ENCODE data around the gene GMDS.

The GMDS gene

GRCh38 chr6:2016040-2016439 is 229.4 kb downstream of the GMDS start:
- TF ChIP-seq ZNF565 (CRISPR knock-in tag; conservative IDR thresholded peaks at IDR 0.05; ENCODE audit: low read depth), result no peak
- ATAC-seq, result no peak

DNA sequence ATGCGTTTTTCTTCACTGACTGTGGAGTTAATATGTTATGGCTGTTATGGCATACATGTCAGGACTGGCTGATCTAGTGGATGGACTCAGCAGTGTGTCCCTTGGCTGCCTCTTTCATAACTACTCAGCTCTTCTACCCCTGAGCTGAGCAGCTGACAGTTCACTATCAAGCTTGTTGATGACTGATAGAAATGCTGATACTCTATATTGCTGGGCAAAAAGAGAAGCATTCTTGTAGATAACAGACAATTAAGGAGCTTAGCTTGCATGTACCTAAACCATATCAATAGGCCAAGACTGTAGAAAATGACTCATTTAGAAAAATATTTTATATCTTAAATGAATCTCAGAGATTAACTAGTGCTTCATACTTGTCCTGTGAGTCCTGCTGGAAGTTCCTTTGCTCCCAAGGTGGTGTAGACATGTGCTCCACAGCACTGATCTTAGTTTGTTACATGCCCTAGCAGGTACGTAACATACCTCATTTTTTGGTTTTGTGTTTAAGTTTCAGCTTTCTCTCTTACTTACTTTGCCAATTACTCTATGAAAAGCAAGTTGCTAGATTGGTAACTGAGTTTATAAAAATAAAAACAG is 236.9 kb downstream of the GMDS start:
- no peak; the same call in 2 of the 3 replicates for ATAC-seq
- TF ChIP-seq BACH2 (CRISPR knock-in tag; IDR thresholded peaks at IDR 0.05; ENCODE audit: borderline replicate concordance) (no peak), ISL1 (CRISPR knock-in tag; IDR thresholded peaks at IDR 0.05) (no peak), CSDC2 (CRISPR knock-in tag; IDR thresholded peaks at IDR 0.05) (no peak), RARB (CRISPR knock-in tag; IDR thresholded peaks at IDR 0.05) (no peak), TOX (CRISPR knock-in tag; IDR thresholded peaks at IDR 0.05; ENCODE audit: borderline replicate concordance) (no peak), GLIS3 (CRISPR knock-in tag; IDR thresholded peaks at IDR 0.05) (no peak), ARNTL (CRISPR knock-in tag; IDR thresholded peaks at IDR 0.05; ENCODE audit: borderline replicate concordance, low read depth) (no peak)
- TF ChIP-seq, protein P1, sequence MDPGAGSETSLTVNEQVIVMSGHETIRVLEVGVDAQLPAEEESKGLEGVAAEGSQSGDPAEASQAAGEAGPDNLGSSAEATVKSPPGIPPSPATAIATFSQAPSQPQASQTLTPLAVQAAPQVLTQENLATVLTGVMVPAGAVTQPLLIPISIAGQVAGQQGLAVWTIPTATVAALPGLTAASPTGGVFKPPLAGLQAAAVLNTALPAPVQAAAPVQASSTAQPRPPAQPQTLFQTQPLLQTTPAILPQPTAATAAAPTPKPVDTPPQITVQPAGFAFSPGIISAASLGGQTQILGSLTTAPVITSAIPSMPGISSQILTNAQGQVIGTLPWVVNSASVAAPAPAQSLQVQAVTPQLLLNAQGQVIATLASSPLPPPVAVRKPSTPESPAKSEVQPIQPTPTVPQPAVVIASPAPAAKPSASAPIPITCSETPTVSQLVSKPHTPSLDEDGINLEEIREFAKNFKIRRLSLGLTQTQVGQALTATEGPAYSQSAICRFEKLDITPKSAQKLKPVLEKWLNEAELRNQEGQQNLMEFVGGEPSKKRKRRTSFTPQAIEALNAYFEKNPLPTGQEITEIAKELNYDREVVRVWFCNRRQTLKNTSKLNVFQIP (CRISPR knock-in tag; IDR thresholded peaks at IDR 0.05; ENCODE audit: borderline replicate concordance, low read depth), result no peak

DNA sequence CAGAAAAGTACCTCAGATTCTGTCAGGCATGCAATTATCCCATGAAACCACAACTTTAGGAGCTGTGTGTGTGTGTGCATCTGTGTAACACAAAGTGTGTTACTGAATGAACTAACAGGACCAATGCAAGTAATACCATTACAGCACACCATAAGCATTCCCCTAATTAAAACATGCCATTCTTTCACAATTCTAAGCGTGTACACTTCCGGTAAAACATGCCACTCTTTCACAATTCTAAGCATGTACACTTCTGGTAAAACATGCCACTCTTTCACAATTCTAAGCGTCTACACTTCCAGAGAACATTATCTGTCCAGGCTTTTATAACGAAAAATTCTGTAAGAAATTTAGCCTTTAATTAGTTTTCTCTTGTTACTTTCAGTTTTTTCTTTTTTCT is 238.2 kb downstream of the GMDS start:
- TF ChIP-seq OSR1 (CRISPR knock-in tag; IDR thresholded peaks at IDR 0.05), result no peak
- no peak for TF ChIP-seq ARNTL (CRISPR knock-in tag; IDR thresholded peaks at IDR 0.05; ENCODE audit: borderline replicate concordance, low read depth)
- TF ChIP-seq, protein P2, sequence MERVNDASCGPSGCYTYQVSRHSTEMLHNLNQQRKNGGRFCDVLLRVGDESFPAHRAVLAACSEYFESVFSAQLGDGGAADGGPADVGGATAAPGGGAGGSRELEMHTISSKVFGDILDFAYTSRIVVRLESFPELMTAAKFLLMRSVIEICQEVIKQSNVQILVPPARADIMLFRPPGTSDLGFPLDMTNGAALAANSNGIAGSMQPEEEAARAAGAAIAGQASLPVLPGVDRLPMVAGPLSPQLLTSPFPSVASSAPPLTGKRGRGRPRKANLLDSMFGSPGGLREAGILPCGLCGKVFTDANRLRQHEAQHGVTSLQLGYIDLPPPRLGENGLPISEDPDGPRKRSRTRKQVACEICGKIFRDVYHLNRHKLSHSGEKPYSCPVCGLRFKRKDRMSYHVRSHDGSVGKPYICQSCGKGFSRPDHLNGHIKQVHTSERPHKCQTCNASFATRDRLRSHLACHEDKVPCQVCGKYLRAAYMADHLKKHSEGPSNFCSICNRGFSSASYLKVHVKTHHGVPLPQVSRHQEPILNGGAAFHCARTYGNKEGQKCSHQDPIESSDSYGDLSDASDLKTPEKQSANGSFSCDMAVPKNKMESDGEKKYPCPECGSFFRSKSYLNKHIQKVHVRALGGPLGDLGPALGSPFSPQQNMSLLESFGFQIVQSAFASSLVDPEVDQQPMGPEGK (CRISPR knock-in tag; IDR thresholded peaks at IDR 0.05; ENCODE audit: borderline replicate concordance), result no peak
- no peak for TF ChIP-seq ZFP30 (CRISPR knock-in tag; IDR thresholded peaks at IDR 0.05)
- TF ChIP-seq PPARA (CRISPR knock-in tag; IDR thresholded peaks at IDR 0.05; ENCODE audit: borderline replicate concordance), result no peak
- no peak for TF ChIP-seq ISL1 (CRISPR knock-in tag; IDR thresholded peaks at IDR 0.05)
- TF ChIP-seq, protein P3, sequence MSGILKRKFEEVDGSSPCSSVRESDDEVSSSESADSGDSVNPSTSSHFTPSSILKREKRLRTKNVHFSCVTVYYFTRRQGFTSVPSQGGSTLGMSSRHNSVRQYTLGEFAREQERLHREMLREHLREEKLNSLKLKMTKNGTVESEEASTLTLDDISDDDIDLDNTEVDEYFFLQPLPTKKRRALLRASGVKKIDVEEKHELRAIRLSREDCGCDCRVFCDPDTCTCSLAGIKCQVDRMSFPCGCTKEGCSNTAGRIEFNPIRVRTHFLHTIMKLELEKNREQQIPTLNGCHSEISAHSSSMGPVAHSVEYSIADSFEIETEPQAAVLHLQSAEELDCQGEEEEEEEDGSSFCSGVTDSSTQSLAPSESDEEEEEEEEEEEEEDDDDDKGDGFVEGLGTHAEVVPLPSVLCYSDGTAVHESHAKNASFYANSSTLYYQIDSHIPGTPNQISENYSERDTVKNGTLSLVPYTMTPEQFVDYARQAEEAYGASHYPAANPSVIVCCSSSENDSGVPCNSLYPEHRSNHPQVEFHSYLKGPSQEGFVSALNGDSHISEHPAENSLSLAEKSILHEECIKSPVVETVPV (CRISPR knock-in tag; IDR thresholded peaks at IDR 0.05), result no peak
- TF ChIP-seq, protein P4, sequence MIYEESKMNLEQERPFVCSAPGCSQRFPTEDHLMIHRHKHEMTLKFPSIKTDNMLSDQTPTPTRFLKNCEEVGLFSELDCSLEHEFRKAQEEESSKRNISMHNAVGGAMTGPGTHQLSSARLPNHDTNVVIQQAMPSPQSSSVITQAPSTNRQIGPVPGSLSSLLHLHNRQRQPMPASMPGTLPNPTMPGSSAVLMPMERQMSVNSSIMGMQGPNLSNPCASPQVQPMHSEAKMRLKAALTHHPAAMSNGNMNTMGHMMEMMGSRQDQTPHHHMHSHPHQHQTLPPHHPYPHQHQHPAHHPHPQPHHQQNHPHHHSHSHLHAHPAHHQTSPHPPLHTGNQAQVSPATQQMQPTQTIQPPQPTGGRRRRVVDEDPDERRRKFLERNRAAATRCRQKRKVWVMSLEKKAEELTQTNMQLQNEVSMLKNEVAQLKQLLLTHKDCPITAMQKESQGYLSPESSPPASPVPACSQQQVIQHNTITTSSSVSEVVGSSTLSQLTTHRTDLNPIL (CRISPR knock-in tag; IDR thresholded peaks at IDR 0.05; ENCODE audit: low read depth), result no peak
- TF ChIP-seq TOX (CRISPR knock-in tag; IDR thresholded peaks at IDR 0.05; ENCODE audit: borderline replicate concordance), result no peak
- no peak for TF ChIP-seq ZNF565 (CRISPR knock-in tag; conservative IDR thresholded peaks at IDR 0.05; ENCODE audit: low read depth)
- no peak for TF ChIP-seq BACH2 (CRISPR knock-in tag; IDR thresholded peaks at IDR 0.05; ENCODE audit: borderline replicate concordance)
- TF ChIP-seq ZNF8 (CRISPR knock-in tag; IDR thresholded peaks at IDR 0.05), result no peak
- TF ChIP-seq ESRRG (CRISPR knock-in tag; IDR thresholded peaks at IDR 0.05), result no peak
- ATAC-seq, result no peak

DNA sequence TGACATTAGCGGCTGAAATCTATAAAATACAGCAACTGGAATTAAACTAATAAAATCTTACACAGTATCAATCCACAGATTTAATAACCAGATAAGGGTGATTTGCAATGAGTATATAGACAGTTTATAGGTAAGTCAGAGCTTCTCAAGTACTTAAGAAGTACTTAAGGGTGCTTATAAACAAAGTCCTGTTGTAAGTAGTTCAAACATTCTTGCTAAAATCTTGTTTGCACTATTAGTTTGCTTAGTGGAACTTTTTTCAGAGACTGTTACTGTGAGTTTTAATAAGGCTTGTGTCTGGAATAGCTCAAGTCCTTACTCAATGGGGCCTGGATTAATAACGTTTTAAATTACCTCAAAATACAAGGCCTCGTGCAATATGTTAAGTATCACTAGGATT is 240.5 kb downstream of the GMDS start:
- ATAC-seq, result no peak
- TF ChIP-seq CSDC2 (CRISPR knock-in tag; IDR thresholded peaks at IDR 0.05) (no peak), ZNF8 (CRISPR knock-in tag; IDR thresholded peaks at IDR 0.05) (no peak), ZC3H10 (CRISPR knock-in tag; IDR thresholded peaks at IDR 0.05) (no peak), BACH2 (CRISPR knock-in tag; IDR thresholded peaks at IDR 0.05; ENCODE audit: borderline replicate concordance) (no peak)
- TF ChIP-seq, protein P1 (CRISPR knock-in tag; IDR thresholded peaks at IDR 0.05; ENCODE audit: borderline replicate concordance, low read depth), result no peak

Data from SK-N-SH treated with all-trans-retinoic acid at 6 μM for 48 hours (cell line).